Ovary (tissue), 3 donors: ENCODE results near the gene C4A.

ENCODE experiments used
- CTCF ChIP-seq, 3 donors: fragments of 450-650 bp in 2 of 3; fragments of 200-600 bp in 1 of 3; IDR thresholded peaks; one replicate each; pipeline versions ENCODE4 v1.5.1 to v1.8.0; 2016 to 2022; ENCODE audit warnings: antibody characterized with exemption in 3 of 3, mild to moderate bottlenecking in 1 of 3
- EP300 ChIP-seq: sonication (generic); formaldehyde crosslinking; IDR thresholded peaks from one replicate; pipeline ENCODE4 v1.6.1; 2017; ENCODE audit warnings: antibody characterized with exemption
- POLR2A ChIP-seq: fragments of 450-650 bp; IDR thresholded peaks from one replicate; pipeline ENCODE4 v1.6.1; 2017; ENCODE audit warnings: antibody characterized with exemption, mild to moderate bottlenecking, moderate library complexity
- donor health status: DM: no; HTN: no; CAD: no.

DNA sequence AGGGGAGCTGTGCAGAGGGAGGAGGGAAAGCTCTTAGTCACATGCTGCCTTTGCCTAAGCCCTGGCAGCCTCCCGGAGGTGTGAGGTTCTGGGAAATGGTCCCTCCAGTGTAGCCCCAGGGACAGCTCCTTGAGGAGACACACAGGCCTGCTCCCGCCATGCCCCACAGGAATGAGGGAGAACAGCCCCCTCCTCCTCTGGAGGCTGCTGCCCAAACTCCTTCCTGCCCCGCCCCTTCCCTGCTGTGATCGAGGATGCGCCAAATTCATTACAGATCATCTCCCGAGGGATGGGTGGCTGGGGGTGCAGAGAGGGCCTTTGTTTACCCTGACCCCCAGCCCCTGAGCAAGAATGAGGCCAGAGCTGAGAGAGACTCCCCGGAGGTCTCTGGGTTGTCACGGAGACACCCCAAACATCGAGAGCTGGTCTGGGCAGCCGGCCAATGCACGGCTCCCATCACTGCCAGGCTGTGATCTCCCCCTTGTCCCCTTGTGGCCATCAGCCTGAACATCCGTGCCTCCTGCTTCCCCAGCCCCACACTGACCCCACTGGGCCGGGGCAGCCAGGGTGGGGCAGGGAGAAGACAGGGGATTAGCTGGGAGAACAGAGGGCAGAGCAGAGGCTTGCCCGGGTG is 64.7 kb downstream of the C4A start:
- TF ChIP-seq CTCF (IDR thresholded peaks at IDR 0.05), result no peak
- no peak for TF ChIP-seq POLR2A
- TF ChIP-seq EP300, result no peak
